GM18505 (cell line): ENCODE data around the gene HEPACAM.
A peak's percentile ranks its signal among the peaks of the same experiment; 100 is the strongest.

Source experiments
- ATAC-seq: cut with Tn5 transposase; IDR thresholded peaks from one replicate; pipeline ENCODE4 v1.9.1; 2021; ENCODE audit not compliant: unreplicated experiment
- POLR2A ChIP-seq: IDR thresholded peaks from 4 replicates; pipeline ENCODE4 v1.6.1; 2011; ENCODE audit warnings: borderline replicate concordance; ENCODE audit not compliant: insufficient read depth, insufficient read length; ENCODE audit errors: extremely low read depth

HEPACAM gene

DNA sequence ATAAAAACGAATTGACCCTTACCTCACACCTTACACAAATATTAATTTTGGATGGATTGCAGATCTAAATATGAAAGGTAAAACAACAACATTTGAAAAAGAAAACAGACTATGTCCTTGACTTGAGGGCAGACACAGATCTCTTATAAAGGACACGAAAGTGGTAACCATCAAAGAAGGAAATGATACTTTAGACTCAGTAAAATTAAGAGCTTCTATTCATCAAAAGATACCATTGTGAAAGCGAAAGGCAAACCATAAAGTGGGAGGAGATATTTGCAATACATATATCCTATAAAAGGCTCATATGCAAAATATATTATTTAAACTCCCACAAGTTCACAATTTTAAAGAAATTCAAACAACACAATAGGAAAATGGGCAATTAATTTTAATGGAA, 5.0 kb downstream of the HEPACAM start:
- peak; percentile 62 for ATAC-seq
- no peak for TF ChIP-seq POLR2A

GRCh38 chr11:124928942-124929665, 6.7 kb downstream of the HEPACAM start:
- ATAC-seq: no peak
- no peak for TF ChIP-seq POLR2A

- TF ChIP-seq POLR2A: no peak
- no peak for ATAC-seq
Measured at GRCh38 chr11:124923296-124923695, 12.6 kb downstream of the HEPACAM start.

DNA sequence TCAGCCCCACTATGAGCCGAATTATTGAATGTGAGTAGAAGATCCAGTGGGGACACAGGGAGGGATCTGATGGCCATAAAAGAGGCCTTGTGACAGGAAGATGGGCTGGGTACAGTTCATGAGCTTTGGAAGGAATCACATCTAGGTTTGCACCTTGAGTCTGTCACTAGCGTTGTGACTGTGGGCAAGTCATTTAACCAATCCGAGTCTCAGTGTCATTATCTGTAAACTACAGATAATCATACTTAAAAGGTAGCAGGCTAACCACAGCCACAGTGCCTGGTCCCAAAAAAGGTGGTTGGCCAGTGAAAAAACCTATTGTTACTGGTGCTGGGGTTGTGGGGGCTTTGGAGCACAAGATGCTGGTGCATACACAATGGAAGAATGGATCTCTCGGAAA, 13.0 kb downstream of the HEPACAM start:
- no peak for TF ChIP-seq POLR2A
- ATAC-seq: no peak

DNA sequence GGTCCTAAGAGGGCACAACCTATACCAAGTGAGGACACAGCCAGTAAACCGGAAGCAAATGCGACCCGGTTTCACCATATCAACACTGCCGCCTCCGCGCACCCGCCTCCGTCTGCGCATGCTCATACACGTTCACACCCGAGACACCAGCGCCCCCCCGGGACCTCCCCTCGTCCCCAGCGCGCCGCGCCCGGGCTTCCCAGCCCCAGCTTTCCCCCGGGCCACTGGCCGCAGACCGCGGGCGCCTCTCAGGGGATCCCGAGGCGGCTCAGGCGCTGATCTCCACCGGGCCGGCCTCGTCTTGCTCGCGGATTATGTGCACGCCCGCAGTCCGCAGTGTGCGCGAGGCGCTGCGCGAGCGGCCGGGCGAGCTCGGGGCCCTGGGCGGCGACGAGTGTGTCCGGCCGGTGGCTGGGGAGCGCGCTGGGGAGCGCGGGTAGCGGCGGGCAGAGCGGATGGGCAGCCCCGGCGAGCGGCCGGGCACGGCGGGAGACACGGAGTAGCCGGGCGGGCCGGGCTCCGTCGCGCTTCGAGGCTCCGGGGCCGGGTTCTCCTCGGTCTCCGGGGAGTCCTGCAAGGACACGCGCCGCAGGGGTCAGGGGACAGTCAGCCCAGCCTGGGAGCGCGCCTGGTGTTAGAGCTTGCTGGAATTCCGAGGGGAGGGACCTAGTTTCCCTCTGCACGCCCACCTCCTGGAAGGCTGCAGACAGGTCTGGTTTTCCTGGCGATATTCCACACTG, 14.8 kb downstream of the HEPACAM start:
- no peak for ATAC-seq
- TF ChIP-seq POLR2A: no peak

DNA sequence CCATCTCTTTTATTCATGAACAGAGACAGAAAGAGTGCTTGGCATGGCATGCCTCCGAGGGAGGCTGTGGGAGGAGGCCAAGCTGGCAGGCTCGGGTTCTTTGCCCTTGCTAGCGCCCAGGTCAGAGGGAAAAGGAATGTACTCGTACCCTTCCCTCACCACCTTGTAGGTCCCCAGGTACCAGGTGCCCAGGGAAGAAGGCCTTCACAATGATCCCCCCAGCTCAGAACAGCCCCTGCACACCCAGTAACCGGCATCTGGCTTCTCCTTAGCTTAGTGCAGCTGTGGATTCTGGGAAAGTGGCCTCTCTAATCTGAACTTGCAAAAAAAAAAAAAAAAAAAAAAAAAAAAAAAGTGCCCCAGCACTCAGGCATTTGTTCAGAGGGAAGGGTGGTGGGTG, 15.5 kb downstream of the HEPACAM start:
- no peak for ATAC-seq
- TF ChIP-seq POLR2A: no peak

DNA sequence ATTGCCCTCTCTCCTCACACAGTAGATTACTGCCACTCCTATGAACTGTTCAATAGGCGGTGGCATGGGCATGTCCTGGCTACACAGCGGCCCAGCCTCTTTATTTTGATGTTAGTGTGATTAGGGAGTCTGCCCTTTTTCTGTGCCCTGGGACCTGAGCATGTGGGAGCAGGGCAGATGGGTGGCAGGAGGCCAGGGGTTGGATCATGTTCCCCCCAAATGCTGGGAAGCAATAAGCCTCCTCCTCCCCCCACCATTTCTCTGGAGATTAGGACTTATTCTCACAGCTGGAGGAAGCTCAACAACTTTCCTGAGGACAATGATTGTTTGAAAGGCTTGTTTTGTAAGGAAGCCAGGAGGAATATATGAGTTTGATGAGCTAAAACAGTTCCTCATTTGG, 15.9 kb downstream of the HEPACAM start:
- no peak for TF ChIP-seq POLR2A
- no peak for ATAC-seq

DNA sequence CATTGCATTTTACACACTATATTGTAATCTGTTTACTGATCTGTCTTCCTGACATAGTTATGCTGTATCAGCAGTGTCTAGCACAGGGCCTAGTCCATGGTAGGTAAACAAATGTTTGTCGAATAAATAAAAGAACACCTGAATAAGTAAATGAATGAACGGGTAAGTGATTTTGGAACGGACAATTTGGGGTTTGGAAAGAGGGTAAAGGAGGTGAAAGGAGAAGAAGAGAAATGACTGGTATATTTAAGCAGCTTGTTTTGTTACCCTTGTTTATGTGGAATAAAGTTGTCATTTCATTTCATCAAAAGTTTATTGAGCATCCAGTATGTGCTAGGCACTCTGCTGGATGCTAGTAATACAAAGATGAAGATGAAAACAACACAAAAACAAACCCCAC, 16.9 kb downstream of the HEPACAM start, which contains the start of gene HEPN1:
Gene HEPN1 (plus strand): TSS at position 301 of the 400 bp plus-strand sequence.
- no peak for ATAC-seq
- no peak for TF ChIP-seq POLR2A

GRCh38 chr11:124917115-124917637, 18.7 kb downstream of the HEPACAM start:
- no peak for ATAC-seq
- TF ChIP-seq POLR2A: no peak

GRCh38 chr11:124916370-124916710, 19.5 kb downstream of the HEPACAM start:
- no peak for ATAC-seq
- no peak for TF ChIP-seq POLR2A

DNA sequence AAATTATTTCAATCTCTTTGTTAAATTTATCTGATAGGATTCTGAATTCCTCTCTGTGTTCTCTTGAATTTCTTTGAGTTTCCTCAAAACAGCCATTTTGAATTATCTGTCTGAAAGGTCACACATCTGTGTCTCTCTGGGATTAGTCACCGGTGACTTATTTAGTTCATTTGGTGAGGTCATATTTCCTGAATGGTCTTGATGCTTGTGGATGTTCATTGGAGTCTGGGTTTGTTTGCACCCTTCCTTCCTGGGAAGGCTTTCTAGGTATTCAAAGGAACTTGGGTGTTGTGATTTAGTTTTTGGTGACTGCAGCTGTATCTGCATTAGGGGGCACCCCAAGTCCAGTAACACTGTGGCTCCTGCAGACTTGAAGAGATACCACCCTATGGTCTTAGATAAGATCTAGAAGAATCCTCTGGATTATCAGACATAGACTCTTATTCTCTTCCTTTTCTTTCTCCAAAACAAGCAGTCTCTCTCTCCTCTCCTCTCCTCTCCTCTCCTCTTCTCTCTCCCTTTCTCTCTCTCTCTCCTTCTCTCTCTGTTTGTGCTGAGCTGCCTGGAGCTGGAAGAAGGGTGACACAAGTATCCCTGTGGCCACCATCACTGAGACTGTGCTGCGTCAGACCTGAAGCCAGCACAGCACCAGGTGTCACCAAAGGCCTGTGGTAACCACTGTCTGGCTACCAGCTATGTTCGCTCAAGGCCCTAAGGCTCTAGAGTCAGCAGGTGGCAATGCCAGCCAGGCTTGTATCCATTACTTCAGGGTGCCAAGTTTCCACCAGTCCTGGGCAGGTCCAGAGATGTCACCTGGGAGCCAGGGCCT, 20.1 kb downstream of the HEPACAM start:
- no peak for ATAC-seq
- no peak for TF ChIP-seq POLR2A

DNA sequence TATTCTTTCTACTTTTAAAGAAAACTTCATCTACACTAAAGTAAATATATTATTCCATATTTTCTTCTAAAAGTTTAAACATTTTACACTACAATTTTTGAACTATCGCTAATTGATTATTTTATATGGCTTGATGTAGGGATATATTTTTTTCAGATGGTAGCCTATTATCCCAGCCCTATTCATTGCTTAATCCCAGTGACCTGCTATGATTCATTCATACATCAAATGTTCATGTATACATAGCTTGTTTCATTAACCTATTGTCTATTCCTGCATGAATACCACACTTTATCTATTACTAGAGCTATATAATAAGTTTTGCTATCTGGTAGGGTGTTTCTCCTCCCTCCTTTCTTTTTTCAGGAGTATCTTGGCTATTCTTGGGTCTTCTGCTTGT, 33.2 kb downstream of the HEPACAM start:
- TF ChIP-seq POLR2A: no peak
- no peak for ATAC-seq

DNA sequence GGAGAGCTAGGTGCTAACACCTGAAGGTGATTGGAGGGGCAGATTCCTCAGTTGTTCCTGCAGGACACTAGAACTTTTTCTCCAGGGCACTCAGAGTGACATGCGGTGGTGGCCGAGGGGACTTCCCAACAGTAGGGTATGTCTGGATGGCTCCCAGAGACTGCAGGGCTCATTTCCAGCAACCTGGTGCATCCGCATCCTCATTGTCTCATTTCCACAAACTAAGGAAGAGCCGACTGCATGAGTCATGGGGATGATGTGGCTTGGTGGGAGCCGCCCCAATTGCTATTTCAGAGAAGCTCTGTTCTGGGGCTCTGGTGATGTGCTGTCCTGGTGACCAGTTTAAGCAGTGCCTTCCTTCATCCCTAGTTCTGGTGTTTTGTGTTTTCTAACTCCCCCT, 35.4 kb downstream of the HEPACAM start:
- no peak for ATAC-seq

More for the DNA sequence above, 35.4 kb downstream of the HEPACAM start:
- no peak for TF ChIP-seq POLR2A
